PFSK-1 (cell line): ENCODE measurements around the gene PIP5KL1.

Experiments used
- FOXP2 ChIP-seq: optimal IDR thresholded peaks from 2 replicates; pipeline ENCODE3; 2011; ENCODE audit warnings: borderline replicate concordance, control low read depth, inconsistent platforms; ENCODE audit not compliant: insufficient read depth; ENCODE audit errors: extremely low read length, extremely low read depth
- POLR2AphosphoS5 ChIP-seq: IDR thresholded peaks from 2 replicates; pipeline ENCODE4 v1.6.1; 2012; ENCODE audit warnings: low read depth, mild to moderate bottlenecking, control low read depth, low read length, moderate library complexity
- SIN3A ChIP-seq: IDR thresholded peaks from 2 replicates; pipeline ENCODE4 v1.6.1; 2012; ENCODE audit warnings: mild to moderate bottlenecking, low read length, moderate library complexity, borderline replicate concordance; ENCODE audit not compliant: insufficient read depth
- TAF1 ChIP-seq: IDR thresholded peaks from 2 replicates; pipeline ENCODE4 v1.6.1; 2012; ENCODE audit warnings: low read length, control low read depth, borderline replicate concordance; ENCODE audit not compliant: insufficient read depth
- TF ChIP-seq, protein P1 (sequence below), 2 experiments: IDR thresholded peaks; 2 replicates each; pipeline versions ENCODE4 v1.6.1 to v1.8.0; 2011 to 2012; ENCODE audit warnings: low read depth in 2 of 2, low read length in 2 of 2, control low read depth in 1 of 2, inconsistent platforms in 1 of 2, mild to moderate bottlenecking in 1 of 2, moderate library complexity in 1 of 2; ENCODE audit not compliant: insufficient read depth in 1 of 2

PIP5KL1 gene

DNA sequence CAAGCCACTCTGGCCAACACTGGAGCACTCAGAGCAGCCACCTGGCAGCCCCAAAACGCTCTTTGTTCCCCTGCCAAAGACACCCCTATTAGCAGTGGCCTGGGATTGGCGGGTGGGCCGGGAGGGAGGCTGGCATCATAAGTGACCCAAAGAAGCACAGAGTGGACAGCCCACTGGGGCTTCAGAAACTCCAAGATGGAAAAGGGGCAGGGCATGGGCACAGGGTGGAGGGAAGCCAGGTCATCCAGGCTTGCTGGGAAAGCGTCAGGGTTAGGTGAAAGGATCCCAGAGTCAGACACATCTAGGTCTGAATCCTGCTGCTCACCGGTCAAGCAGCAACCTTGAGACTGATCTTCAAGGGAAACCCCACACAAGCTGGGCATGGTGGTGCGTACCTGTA is 35.4 kb upstream of the PIP5KL1 start:
- TF ChIP-seq POLR2AphosphoS5 (no peak), SIN3A (no peak), FOXP2 (no peak), TAF1 (no peak)
- TF ChIP-seq, protein P1, sequence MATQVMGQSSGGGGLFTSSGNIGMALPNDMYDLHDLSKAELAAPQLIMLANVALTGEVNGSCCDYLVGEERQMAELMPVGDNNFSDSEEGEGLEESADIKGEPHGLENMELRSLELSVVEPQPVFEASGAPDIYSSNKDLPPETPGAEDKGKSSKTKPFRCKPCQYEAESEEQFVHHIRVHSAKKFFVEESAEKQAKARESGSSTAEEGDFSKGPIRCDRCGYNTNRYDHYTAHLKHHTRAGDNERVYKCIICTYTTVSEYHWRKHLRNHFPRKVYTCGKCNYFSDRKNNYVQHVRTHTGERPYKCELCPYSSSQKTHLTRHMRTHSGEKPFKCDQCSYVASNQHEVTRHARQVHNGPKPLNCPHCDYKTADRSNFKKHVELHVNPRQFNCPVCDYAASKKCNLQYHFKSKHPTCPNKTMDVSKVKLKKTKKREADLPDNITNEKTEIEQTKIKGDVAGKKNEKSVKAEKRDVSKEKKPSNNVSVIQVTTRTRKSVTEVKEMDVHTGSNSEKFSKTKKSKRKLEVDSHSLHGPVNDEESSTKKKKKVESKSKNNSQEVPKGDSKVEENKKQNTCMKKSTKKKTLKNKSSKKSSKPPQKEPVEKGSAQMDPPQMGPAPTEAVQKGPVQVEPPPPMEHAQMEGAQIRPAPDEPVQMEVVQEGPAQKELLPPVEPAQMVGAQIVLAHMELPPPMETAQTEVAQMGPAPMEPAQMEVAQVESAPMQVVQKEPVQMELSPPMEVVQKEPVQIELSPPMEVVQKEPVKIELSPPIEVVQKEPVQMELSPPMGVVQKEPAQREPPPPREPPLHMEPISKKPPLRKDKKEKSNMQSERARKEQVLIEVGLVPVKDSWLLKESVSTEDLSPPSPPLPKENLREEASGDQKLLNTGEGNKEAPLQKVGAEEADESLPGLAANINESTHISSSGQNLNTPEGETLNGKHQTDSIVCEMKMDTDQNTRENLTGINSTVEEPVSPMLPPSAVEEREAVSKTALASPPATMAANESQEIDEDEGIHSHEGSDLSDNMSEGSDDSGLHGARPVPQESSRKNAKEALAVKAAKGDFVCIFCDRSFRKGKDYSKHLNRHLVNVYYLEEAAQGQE (IDR thresholded peaks at IDR 0.05; ENCODE audit: insufficient read depth in 1 of 2, low read depth in 2 of 2, low read length in 2 of 2): no peak

DNA sequence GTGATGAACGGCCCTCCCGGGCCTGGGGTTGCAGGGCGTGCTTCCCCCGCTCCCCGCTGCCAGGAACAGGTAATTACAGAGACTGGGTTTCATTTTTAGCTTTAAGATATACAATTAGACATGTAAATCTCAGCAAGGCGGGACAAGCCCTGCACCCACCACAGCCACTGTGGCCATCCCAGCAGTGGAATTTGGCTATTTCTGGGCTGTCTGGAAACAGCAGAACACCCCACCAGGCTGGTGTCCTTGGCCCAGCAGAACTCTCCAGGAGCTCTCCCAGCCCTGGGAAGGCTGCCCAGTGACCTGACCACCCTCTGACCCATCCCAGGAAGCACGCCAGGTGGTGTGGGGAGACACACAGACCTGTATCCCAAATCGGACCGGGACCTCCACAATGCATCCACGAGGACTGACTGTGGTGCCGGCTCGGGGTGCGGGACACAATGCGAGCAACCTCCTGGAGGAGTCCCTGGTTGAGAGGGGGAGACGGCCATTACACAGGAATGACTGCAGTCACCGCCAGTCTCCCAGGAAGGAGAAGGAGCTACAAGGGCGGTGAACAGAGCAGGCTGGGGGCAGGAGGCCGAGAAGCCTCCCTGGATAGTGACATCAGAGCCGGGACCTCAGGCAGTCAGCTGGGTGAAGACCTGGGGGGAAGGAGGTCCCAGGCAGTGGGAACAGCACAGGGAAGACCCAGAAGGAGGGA is 32.9 kb upstream of the PIP5KL1 start:
- no peak for TF ChIP-seq POLR2AphosphoS5
- TF ChIP-seq FOXP2: no peak
- no peak for TF ChIP-seq TAF1
- no peak for TF ChIP-seq SIN3A
- TF ChIP-seq, protein P1 (IDR thresholded peaks at IDR 0.05; ENCODE audit: insufficient read depth in 1 of 2, low read depth in 2 of 2, low read length in 2 of 2): no peak

DNA sequence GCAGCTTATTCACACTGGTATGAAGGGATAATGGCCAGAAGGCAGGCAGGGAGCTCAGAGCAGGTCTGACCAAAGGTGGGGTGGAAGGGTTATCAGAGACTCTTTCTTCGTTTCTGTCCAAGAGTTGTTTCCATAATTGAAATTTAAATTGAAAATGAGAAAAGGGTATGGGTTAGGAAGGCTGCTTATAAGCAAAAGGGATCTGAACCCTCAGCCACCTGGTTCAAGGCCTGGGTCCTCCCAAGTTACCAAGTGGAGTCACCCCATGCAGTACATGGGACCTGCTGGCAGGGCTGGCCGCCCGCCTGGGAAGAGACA is 32.4 kb upstream of the PIP5KL1 start:
- TF ChIP-seq POLR2AphosphoS5: no peak
- TF ChIP-seq FOXP2: no peak
- TF ChIP-seq, protein P1 (IDR thresholded peaks at IDR 0.05; ENCODE audit: insufficient read depth in 1 of 2, low read depth in 2 of 2, low read length in 2 of 2): no peak
- TF ChIP-seq SIN3A: no peak
- TF ChIP-seq TAF1: no peak

DNA sequence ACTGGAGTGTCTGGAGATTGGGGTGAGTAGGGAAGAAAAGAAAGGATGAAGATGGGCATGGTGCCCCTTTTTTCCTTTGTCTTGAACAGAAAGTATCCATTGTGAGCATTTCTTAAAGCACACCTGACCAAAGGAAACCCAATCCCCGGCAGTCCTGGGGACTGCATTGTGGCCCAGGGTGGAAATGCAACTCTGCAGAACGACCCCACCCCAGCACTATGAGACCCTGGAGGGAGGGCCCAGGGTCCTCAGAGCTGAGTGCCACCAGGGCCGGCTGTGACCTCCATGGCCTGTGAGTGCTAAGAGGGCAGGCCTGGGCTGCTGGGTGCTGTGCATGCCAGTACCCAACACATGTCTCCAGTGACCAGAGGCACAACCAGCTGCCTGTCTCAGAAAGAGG is 31.7 kb upstream of the PIP5KL1 start:
- no peak for TF ChIP-seq SIN3A
- TF ChIP-seq POLR2AphosphoS5: no peak
- TF ChIP-seq, protein P1 (IDR thresholded peaks at IDR 0.05; ENCODE audit: insufficient read depth in 1 of 2, low read depth in 2 of 2, low read length in 2 of 2): no peak
- no peak for TF ChIP-seq TAF1
- no peak for TF ChIP-seq FOXP2
